SK-N-MC (cell line): ENCODE results near the gene HSD3B7.

Source experiments
- EZH2 ChIP-seq: fragments of 200-600 bp; sonication (generic); IDR thresholded peaks from one replicate; pipeline ENCODE4 v1.6.1; 2017; ENCODE audit warnings: antibody characterized with exemption
- FOXP2 ChIP-seq: optimal IDR thresholded peaks from 2 replicates; pipeline ENCODE3; 2011; ENCODE audit warnings: mild to moderate bottlenecking, moderate library complexity; ENCODE audit not compliant: insufficient read depth; ENCODE audit errors: extremely low read length, control extremely low read depth
- POLR2AphosphoS5 ChIP-seq: IDR thresholded peaks from 2 replicates; pipeline ENCODE4 v1.6.1; 2012; ENCODE audit warnings: mild to moderate bottlenecking, low read depth, low read length, borderline replicate concordance

- TF ChIP-seq EZH2 (no peak), POLR2AphosphoS5 (no peak), FOXP2 (no peak)
These were observed 5.1 kb downstream of the HSD3B7 start for GRCh38 chr16:30990105-30990504.
